GM13976 (cell line): ENCODE measurements around the gene STMN1.

Experiments used
- DNase-seq: peaks from one replicate; pipeline ENCODE4 v3.0.0; 2012; ENCODE audit warnings: low spot score
- in situ Hi-C: fragments of 300-500 bp; cut with MboI; formaldehyde crosslinking; loops from one replicate; pipeline ENCODE4 v1.12.0; 2022; ENCODE audit warnings: low sequenced_read_pairs, mixed read lengths, inconsistent platforms; ENCODE audit not compliant: unreplicated experiment
- TF ChIP-seq, protein P1 (sequence below): IDR thresholded peaks from 2 replicates; pipeline ENCODE4 v1.5.1; 2012; ENCODE audit warnings: borderline replicate concordance, mild to moderate bottlenecking; ENCODE audit not compliant: insufficient read depth; ENCODE audit errors: extremely low read depth, missing control alignments, control extremely low read depth

Gene STMN1

DNA sequence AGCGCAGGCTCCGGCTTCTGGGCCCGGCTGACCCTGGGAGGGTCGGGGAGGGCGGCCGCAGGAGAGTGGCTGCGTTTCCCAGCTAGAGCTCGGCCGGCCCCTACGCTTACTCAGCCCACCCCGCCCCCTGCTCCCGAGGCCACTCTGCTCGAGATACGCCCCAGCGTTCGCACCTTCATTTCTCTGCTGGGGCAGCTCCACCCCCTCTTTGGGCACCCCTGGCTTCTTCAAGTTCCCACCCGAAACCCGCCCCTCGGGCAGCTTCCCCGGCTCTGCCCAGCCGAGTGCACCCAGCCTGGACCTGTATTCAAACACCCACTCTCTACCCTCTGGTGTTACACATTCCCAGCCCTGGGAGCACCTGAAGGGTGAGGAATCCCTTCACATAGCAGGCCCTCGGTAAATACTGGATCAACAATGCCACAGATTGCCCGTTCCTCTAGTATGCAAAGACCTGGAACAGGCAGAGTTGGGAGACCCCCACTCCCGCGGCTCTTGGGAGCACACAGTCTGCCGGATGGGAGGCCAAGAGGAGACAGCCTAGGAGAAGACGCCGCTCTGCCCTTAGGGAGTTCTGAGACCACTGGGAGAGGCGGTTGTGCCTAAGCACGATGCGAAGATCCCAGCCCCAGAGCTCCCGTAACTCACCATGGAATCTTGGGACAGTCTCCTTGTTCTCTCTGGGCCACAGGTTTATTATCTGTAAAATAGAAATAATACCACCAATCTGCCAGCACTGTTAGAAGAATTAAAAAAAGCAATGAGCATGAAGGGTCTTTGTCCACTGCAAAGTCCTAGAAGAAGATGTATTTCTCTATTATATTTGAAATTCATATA lies 30.1 kb downstream of the STMN1 start:
- in situ Hi-C loops, result no loop called here

DNA sequence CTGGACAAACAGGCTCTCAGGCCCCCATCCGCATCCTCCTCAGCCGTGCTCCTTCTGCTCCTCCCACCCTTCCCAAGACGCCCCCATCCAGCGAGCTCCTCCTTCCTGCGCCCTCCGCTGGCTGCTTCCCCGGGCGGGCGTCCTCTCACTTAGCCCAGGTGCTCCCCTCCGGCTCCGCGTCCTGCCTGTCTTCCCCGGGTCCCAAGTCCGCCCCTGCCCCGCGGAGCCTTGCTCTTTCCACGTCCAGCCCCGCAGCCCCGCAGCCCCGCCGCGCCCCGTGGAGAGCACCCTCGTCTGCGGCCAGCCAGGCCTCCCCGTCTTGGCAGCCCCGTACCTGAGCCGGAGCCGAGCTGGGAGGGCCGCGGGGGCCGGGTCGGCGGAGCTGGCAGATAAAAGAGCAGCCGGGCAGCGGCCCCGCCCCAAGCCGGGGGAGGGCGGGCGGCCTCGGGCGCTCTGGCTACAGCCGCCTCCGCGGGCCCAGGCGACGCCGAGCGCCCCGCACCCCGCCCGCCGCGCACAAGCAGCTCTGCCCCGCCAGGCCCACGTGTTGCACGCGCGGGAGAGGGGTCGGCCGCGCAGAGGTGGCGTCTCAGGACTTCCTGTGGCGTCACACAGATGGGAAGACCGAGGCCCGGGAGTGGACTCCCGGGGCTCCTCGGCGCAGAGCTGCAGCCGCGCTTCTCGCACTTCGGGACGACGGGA lies 30.9 kb downstream of the STMN1 start, which contains the start of gene PAQR7:
PAQR7 (minus strand) TSS at position 555 of the 702 bp plus-strand sequence. CDS start 11,869 bp downstream, outside the sequence.
- peak; percentile 87 for DNase-seq
- TF ChIP-seq, protein P1, sequence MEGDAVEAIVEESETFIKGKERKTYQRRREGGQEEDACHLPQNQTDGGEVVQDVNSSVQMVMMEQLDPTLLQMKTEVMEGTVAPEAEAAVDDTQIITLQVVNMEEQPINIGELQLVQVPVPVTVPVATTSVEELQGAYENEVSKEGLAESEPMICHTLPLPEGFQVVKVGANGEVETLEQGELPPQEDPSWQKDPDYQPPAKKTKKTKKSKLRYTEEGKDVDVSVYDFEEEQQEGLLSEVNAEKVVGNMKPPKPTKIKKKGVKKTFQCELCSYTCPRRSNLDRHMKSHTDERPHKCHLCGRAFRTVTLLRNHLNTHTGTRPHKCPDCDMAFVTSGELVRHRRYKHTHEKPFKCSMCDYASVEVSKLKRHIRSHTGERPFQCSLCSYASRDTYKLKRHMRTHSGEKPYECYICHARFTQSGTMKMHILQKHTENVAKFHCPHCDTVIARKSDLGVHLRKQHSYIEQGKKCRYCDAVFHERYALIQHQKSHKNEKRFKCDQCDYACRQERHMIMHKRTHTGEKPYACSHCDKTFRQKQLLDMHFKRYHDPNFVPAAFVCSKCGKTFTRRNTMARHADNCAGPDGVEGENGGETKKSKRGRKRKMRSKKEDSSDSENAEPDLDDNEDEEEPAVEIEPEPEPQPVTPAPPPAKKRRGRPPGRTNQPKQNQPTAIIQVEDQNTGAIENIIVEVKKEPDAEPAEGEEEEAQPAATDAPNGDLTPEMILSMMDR, result no peak
- in situ Hi-C loops, result no loop called here

More for the DNA sequence above, 30.1 kb downstream of the STMN1 start:
- TF ChIP-seq, protein P1, result no peak
- DNase-seq, result no peak

DNA sequence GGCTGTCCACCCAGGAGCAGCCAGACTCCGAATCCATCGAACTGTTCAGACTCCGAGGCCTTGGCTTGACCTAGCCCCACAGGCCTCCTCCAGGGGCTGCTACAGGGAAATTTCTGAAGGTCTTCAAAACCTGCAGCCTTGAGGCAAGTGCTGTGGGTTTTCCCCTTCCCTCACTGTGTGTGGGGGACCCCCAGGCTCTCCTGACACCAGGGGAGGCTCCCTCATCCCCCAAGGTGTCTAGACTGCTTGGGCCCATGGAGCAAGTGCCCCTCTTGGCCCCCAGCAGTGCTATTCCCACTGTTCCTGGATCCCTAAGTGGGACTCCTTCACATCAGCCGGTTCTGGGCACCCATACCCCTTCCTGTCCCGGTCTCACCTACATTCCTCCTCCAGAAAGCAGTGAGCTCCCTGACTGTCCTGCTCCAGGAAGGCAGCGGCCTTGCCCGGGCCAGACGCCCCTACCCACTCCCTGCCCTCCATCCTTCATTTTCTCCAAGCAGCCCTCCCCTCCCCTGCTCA lies 31.5 kb downstream of the STMN1 start:
- TF ChIP-seq, protein P1, result no peak
- in situ Hi-C loops, result no loop called here
- no peak for DNase-seq

DNA sequence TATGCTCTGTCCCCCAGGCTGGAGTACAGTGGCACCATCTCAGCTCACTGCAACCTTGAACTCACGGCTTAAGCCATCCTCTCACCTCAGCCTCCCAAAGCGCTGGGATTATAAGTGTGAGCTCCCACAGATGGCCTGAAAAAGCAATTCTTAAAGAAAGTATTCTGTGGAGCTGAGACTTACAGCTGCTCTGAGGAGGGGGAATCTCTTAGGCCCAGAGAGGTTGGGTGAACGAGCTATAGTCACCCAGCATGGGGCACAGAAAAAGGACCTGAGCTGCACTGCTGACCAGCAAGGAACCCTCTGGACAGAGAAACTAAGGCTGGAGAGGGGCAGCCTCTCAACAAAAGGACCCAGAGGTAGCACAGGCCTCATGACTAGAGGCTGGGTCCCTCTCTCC lies 32.0 kb downstream of the STMN1 start:
- no peak for DNase-seq
- in situ Hi-C loops, result no loop called here
- TF ChIP-seq, protein P1, result no peak

DNA sequence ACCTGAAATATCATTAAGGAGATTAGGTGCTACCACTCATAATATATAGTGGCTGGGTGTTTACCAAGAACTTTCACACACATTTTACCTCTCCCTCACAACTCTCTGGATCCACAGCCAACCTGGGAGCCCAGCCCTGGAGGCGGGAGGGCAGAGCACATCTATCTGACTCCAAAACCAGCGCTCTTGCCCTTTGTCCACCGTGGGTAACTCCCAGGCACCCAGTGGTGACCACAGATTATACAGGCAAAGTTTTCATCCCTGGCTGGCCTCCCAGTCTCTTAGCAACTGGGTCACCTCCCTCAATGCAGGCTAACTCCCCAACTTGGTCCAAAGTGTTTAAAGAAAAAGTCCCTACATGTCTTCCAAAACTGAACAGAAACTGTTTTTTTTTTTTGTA lies 33.1 kb downstream of the STMN1 start:
- TF ChIP-seq, protein P1, result no peak
- in situ Hi-C loops, result no loop called here
- DNase-seq, result no peak

DNA sequence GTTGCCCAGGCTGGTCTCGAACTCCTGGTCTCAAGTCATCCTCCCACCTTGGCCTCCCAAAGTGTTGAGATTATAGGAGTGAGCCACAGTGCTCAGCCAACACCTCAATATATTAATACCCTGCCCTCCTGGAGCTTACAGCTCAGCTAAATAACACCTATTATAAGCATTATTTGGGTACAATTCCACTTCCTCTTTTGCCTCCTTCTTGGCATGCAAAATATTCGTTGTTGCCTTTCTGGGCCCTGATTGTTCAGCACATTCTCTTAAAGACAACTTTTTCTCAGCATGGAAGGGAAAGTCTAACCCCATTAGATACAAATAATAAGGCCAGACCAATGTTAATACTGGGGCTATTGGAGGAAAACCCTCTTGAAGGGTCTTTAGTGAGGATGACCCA lies 33.5 kb downstream of the STMN1 start:
- TF ChIP-seq, protein P1, result no peak
- in situ Hi-C loops, result no loop called here
- no peak for DNase-seq
